OCI-LY7 (cell line): ENCODE measurements around the gene CDH1. TPM values are rescaled to one million over a fixed set of nuclear protein-coding genes. Genes with fewer than 3 reads are reported as not detected.

Source experiments
- BruUV-seq: library from RNA; stranded (reverse); fragments of 400-500 nt; replicated peaks from 2 replicates; lab custom pipeline; 2021; lab: Mats Ljungman, UMichigan
- CTCF ChIA-PET: fragments of 300-600 bp; sonication (Branson Sonifier 250); formaldehyde crosslinking; loops from one replicate; lab custom pipeline; 2022; ENCODE audit warnings: antibody characterized with exemption; ENCODE audit not compliant: unreplicated experiment; lab: Charles Lee
- POLR2A ChIA-PET: fragments of 300-600 bp; sonication (Branson Sonifier 250); formaldehyde crosslinking; loops from one replicate; lab custom pipeline; 2022; ENCODE audit warnings: antibody characterized with exemption; lab: Charles Lee
- DNase-seq: peaks from one replicate; pipeline ENCODE4 v3.0.0-alpha.2; 2015; ENCODE audit warnings: low spot score
- H2AFZ ChIP-seq: fragments of 200-600 bp; sonication (generic), shearing (Covaris generic); 2 replicates; pipeline ENCODE4 v1.6.1; 2014; ENCODE audit warnings: mild to moderate bottlenecking, antibody characterized with exemption, low read length, moderate library complexity
- H3K27ac ChIP-seq: fragments of 200-600 bp; sonication (generic); 2 replicates; pipeline ENCODE4 v1.5.1; 2014; ENCODE audit warnings: mixed run types, low read depth, mild to moderate bottlenecking, moderate library complexity, low read length, inconsistent platforms; ENCODE audit not compliant: poor library complexity, severe bottlenecking
- H3K36me3 ChIP-seq: fragments of 200-600 bp; sonication (generic); 2 replicates; pipeline ENCODE4 v1.6.1; 2014; ENCODE audit warnings: mild to moderate bottlenecking, antibody characterized with exemption, low read length, moderate library complexity, mixed read lengths; ENCODE audit not compliant: insufficient read depth
- H3K4me1 ChIP-seq: fragments of 200-600 bp; sonication (generic); 2 replicates; pipeline ENCODE4 v1.5.1; 2014; ENCODE audit warnings: mild to moderate bottlenecking, low read length; ENCODE audit not compliant: insufficient read depth, poor library complexity, severe bottlenecking
- H3K4me2 ChIP-seq: fragments of 200-600 bp; sonication (generic); 2 replicates; pipeline ENCODE4 v1.6.1; 2014; ENCODE audit warnings: mild to moderate bottlenecking, low read length
- H3K4me3 ChIP-seq: fragments of 200-600 bp; sonication (generic); 2 replicates; pipeline ENCODE4 v1.5.1; 2014; ENCODE audit warnings: mild to moderate bottlenecking, low read depth, low read length; ENCODE audit not compliant: poor library complexity, severe bottlenecking
- H3K79me2 ChIP-seq: fragments of 200-600 bp; sonication (generic); 2 replicates; pipeline ENCODE4 v1.6.1; 2016; ENCODE audit warnings: low read depth, mild to moderate bottlenecking, low read length, moderate library complexity, mixed read lengths; ENCODE audit not compliant: insufficient read depth
- H3K9me2 ChIP-seq: fragments of 200-600 bp; sonication (generic); 2 replicates; pipeline ENCODE4 v1.6.1; 2016; ENCODE audit warnings: mild to moderate bottlenecking, low read length, mixed read lengths; ENCODE audit not compliant: insufficient read depth
- H3K9me3 ChIP-seq: fragments of 200-600 bp; sonication (generic); 2 replicates; pipeline ENCODE4 v1.6.1; 2014; ENCODE audit warnings: mild to moderate bottlenecking, mixed run types, low read length, mixed read lengths
- H4K20me1 ChIP-seq: fragments of 200-600 bp; sonication (generic); 2 replicates; pipeline ENCODE4 v1.6.1; 2014; ENCODE audit warnings: mild to moderate bottlenecking, antibody characterized with exemption, low read length, moderate library complexity, mixed read lengths; ENCODE audit not compliant: insufficient read depth
- EZH2phosphoT487 ChIP-seq: fragments of 200-600 bp; sonication (generic); IDR thresholded peaks from 2 replicates; pipeline ENCODE4 v1.6.1; 2018; ENCODE audit warnings: low read depth, borderline replicate concordance, mild to moderate bottlenecking, mixed run types, antibody characterized with exemption, low read length, moderate library complexity, mixed read lengths
- intact Hi-C: fragments of 100-400 bp; cut with micrococcal nuclease; formaldehyde crosslinking; loops from one replicate; pipeline ENCODE4 v1.10.0; 2022; ENCODE audit not compliant: unreplicated experiment
- total RNA-seq, 2 experiments: library from RNA; depleted of rRNA in 1 of 2; stranded (reverse); fragments of >200 nt in 1 of 2; shearing (Covaris generic) in 1 of 2; gene quantifications; 2 replicates each; pipeline ENCODE4 v1.2.3, GENCODE V29; 2014 to 2022
- TF ChIP-seq, protein P1 (sequence below): fragments of 200-600 bp; sonication (generic); conservative IDR thresholded peaks from 2 replicates; pipeline ENCODE4 v1.5.1; 2014; ENCODE audit warnings: mild to moderate bottlenecking, antibody characterized with exemption, low read length, moderate library complexity, mixed read lengths

Gene CDH1
- total RNA-seq, 2 experiments from 2014 or later, result not detected

DNA sequence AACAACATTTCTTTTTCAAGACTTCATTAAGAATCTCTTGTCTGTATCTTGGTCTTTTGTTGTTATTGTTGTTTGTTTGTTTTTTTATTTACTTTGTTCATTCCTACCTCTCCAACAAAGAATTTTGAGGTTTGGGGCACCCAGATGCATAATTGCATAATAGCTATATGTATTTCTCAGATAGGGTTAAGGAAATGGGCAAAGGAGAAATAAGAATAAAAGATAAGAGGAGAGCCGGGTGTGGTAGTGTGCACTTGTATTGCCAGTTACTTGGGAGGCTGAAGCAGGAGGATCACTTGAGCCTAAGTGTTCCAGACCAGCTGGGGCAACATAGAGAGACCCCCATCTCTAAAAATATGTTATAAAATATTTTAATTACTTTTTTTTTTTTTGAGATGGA lies 30.5 kb downstream of the CDH1 start:
- H3K4me1 ChIP-seq, result no peaks in the 10 kb centered on the region
- no peak for DNase-seq
- CTCF ChIA-PET, result no interaction called here
- no peaks in the 10 kb centered on the region for H3K9me3 ChIP-seq
- no TSS peak for BruUV-seq
- H3K4me3 ChIP-seq, result no peak overlapping the region
- TF ChIP-seq, protein P1, sequence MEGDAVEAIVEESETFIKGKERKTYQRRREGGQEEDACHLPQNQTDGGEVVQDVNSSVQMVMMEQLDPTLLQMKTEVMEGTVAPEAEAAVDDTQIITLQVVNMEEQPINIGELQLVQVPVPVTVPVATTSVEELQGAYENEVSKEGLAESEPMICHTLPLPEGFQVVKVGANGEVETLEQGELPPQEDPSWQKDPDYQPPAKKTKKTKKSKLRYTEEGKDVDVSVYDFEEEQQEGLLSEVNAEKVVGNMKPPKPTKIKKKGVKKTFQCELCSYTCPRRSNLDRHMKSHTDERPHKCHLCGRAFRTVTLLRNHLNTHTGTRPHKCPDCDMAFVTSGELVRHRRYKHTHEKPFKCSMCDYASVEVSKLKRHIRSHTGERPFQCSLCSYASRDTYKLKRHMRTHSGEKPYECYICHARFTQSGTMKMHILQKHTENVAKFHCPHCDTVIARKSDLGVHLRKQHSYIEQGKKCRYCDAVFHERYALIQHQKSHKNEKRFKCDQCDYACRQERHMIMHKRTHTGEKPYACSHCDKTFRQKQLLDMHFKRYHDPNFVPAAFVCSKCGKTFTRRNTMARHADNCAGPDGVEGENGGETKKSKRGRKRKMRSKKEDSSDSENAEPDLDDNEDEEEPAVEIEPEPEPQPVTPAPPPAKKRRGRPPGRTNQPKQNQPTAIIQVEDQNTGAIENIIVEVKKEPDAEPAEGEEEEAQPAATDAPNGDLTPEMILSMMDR, result no peak
- TF ChIP-seq EZH2phosphoT487, result no peak
- H4K20me1 ChIP-seq, result no peaks in the 10 kb centered on the region
- no peak overlapping the region for H2AFZ ChIP-seq
- no peaks in the 10 kb centered on the region for H3K79me2 ChIP-seq
- H3K9me2 ChIP-seq, result no peaks in the 10 kb centered on the region
- intact Hi-C loops, result no loop called here
- no peaks in the 10 kb centered on the region for H3K36me3 ChIP-seq
- POLR2A ChIA-PET, result interaction anchor here (0.9 to 1.2 kb wide), 2 partner anchors 17 to 75 kb away, joined by 3 to 4 read pairs; partner anchors contain the start of gene TANGO6
- H3K4me2 ChIP-seq, result no peak overlapping the region
- H3K27ac ChIP-seq, result no peak overlapping the region

DNA sequence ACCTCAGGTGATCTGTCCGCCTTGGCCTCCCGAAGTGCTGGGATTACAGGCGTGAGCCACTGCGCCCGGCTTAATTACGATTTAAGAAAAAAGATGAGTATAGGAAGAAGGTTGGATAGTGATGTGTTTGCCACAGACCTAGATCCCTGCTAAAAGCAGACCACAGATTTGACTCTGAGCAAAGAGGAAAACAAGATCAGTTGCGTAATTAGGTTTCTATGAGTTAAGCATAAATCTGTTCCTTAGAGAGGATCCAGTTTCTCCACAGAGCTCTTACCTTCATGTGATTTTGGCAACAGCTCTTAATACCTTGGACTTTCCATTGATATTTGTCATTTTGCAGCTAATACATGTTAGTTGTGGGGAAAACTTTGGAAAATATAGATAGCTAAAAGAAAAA lies 31.1 kb downstream of the CDH1 start:
- Histone ChIP-seq H4K20me1 (no peaks in the 10 kb centered on the region), H3K4me1 (no peaks in the 10 kb centered on the region), H3K79me2 (no peaks in the 10 kb centered on the region), H2AFZ (no peak overlapping the region), H3K9me2 (no peaks in the 10 kb centered on the region), H3K4me2 (no peak overlapping the region), H3K27ac (no peak overlapping the region), H3K36me3 (no peaks in the 10 kb centered on the region), H3K4me3 (no peak overlapping the region), H3K9me3 (no peaks in the 10 kb centered on the region)
- intact Hi-C loops, result no loop called here
- no peak for DNase-seq
- CTCF ChIA-PET, result no interaction called here
- no peak for TF ChIP-seq EZH2phosphoT487
- TF ChIP-seq, protein P1, result no peak
- no TSS peak for BruUV-seq
- POLR2A ChIA-PET, result interaction anchor here (0.5 to 1.2 kb wide), 3 partner anchors 17 to 299 kb away, joined by 3 to 4 read pairs (median 3); partner anchors contain the start of gene TANGO6

DNA sequence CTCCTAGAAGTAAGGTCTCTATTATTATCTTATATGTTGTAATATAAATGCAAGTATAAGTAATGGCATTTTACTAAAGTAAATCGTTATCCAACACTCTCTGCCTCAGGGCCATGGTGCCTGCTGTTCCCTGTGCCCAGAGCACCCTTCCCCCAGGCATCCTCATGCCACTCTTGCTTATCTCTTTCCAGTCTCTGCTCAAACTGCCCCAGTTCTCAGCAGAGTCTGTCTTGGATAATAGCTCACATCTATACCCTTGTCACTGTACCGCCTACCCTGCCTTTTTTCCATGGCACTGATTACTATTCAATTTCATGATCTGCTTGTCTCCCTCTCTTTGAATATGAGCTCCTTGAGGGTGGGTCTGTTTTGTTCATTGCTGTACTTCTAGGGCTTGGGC lies 31.7 kb downstream of the CDH1 start:
- Histone ChIP-seq H3K36me3 (no peaks in the 10 kb centered on the region), H4K20me1 (no peaks in the 10 kb centered on the region), H3K4me1 (no peaks in the 10 kb centered on the region), H2AFZ (no peak overlapping the region), H3K9me3 (no peaks in the 10 kb centered on the region), H3K79me2 (no peaks in the 10 kb centered on the region), H3K4me2 (no peak overlapping the region), H3K9me2 (no peaks in the 10 kb centered on the region), H3K27ac (no peak overlapping the region), H3K4me3 (no peak overlapping the region)
- BruUV-seq, result no TSS peak
- TF ChIP-seq, protein P1, result no peak
- TF ChIP-seq EZH2phosphoT487, result no peak
- intact Hi-C loops, result no loop called here
- ChIA-PET POLR2A (interaction anchor here (0.9 kb wide), 1 partner anchor 18 kb away, joined by 3 read pairs; no protein-coding TSS in a partner anchor), CTCF (no interaction called here)
- no peak for DNase-seq
